Prostate gland (tissue), 2 donors: ENCODE measurements around the gene THAP10.
"Not testable (repeated sequence)": the region's sequence is repeated elsewhere in the genome, so short reads cannot be mapped to it uniquely, and the experiment has no call there.

Experiments
- CTCF ChIP-seq, 4 experiments: fragments of 200-600 bp in 2 of 4; fragments of 450-650 bp in 2 of 4; sonication (generic) in 2 of 4; IDR thresholded peaks; 1 replicate in 3 of 4; 2 replicates in 1 of 4; pipeline ENCODE4 v1.5.1; 2016 to 2019; ENCODE audit warnings: antibody characterized with exemption in 4 of 4, mild to moderate bottlenecking in 2 of 4, moderate library complexity in 2 of 4
- POLR2A ChIP-seq: fragments of 450-650 bp; IDR thresholded peaks from one replicate; pipeline ENCODE4 v1.6.1; 2016; ENCODE audit warnings: antibody characterized with exemption, mild to moderate bottlenecking
- POLR2AphosphoS5 ChIP-seq: sonication (generic); formaldehyde crosslinking; IDR thresholded peaks from one replicate; pipeline ENCODE4 v1.6.1; 2017; ENCODE audit warnings: antibody characterized with exemption

- TF ChIP-seq POLR2A; CTCF (IDR thresholded peaks at IDR 0.05): not testable (repeated sequence)
- TF ChIP-seq POLR2AphosphoS5, result peak; percentile 22
Measured at GRCh38 chr15:70858614-70859321, 33.5 kb downstream of the THAP10 start.
